Measurements from ENCODE around the gene CDCA5.

DNA sequence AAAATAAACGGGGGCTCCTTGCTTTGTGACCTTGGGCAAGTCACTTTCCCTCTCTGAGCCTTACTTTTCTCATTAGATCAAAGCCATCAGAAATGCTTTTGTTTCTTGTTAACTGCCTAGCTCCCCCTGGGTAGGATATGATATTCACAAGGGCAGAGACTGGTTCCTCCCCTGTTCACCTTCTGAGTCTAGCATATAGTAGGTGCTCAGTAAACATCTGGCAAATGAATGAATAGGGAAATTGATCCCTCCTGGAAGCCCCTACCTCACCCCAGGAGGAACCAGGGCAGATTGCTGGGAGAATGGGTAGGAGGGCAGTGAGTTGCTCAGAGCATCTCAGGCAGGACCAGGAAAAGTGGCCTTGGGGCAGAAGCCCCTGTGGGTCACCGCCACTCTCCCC, 49.4 kb downstream of the CDCA5 start:
- TF ChIP-seq CTCF (IDR thresholded peaks at IDR 0.05) (no peak), POLR2AphosphoS5 (IDR thresholded peaks at IDR 0.05) (no peak)

Data from breast epithelium (tissue), 3 donors.